Progenitor cell of endocrine pancreas (in vitro differentiated cells): Measurements from ENCODE around the gene PNMA8A. TPM values are rescaled to one million over a fixed set of nuclear protein-coding genes. Genes with fewer than 3 reads are reported as not detected.

ENCODE experiments used
- DNase-seq: peaks from one replicate; pipeline ENCODE4 v3.0.0; 2021; ENCODE audit warnings: low spot score; ENCODE audit not compliant: unreplicated experiment
- H3K27ac Mint-ChIP-seq: 2 replicates; pipeline ENCODE4 v1.8.0; 2021; ENCODE audit warnings: mild to moderate bottlenecking, moderate library complexity, mixed read lengths
- H3K27me3 Mint-ChIP-seq: 2 replicates; pipeline ENCODE4 v1.8.0; 2021; ENCODE audit warnings: mixed read lengths
- H3K36me3 Mint-ChIP-seq: 2 replicates; pipeline ENCODE4 v1.8.0; 2022; ENCODE audit warnings: mixed read lengths; ENCODE audit not compliant: insufficient read depth
- H3K4me1 Mint-ChIP-seq: 2 replicates; pipeline ENCODE4 v1.8.0; 2021; ENCODE audit warnings: low read depth, mixed read lengths
- H3K4me3 Mint-ChIP-seq: 2 replicates; pipeline ENCODE4 v1.8.0; 2021; ENCODE audit warnings: low read depth, mild to moderate bottlenecking, moderate library complexity, mixed read lengths
- H3K9me3 Mint-ChIP-seq: 2 replicates; pipeline ENCODE4 v1.8.0; 2021; ENCODE audit warnings: low read depth, mixed read lengths
- CTCF ChIP-seq: fragments of 200-600 bp; sonication (generic); IDR thresholded peaks from one replicate; pipeline ENCODE4 v1.5.0; 2021; ENCODE audit warnings: antibody characterized with exemption, mild to moderate bottlenecking; ENCODE audit not compliant: unreplicated experiment
- total RNA-seq: library from RNA; stranded (reverse); gene quantifications from 2 replicates; pipeline ENCODE4 v1.2.1, GENCODE V29; 2021

The PNMA8A gene
- total RNA-seq, 1 donor from 2014 or later = 27.5 TPM

DNA sequence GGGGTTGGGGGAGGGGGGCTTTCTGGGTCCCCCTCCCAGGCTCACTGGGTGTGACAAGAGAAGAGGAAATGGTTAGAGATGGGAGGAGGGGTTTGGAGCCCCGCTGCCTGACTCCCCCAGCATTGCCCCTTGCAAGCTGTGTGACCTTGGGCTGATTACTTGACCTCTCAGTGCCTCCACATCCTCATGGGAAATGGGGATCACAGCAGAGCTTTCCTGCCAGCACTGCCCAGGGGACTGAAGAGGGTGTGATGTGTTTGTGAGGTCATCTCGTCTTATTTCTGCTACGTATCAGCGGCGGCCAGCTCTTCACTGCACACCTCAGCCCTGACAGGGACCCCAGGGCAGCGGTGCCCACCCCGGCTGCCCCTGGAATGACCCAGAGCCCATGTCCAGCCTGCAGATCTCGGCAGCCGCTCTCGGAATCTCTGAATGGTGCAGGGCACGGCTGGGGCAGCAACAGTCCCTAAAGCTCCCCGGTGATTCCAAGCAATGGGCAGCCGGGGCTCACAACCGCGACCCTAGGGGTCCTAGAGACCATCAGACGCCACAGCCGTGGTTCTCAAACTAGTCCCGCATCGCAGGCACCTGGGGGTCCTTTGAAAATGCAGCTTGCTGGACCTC, 15.9 kb upstream of the PNMA8A start:
- no peak for DNase-seq
- Mint-ChIP-seq H3K27ac (no peak overlapping the region), H3K4me3 (peak overlapping the region; percentile 54), H3K36me3 (peaks cover 1% of the 10 kb centered on the region), H3K27me3 (peaks cover 64% of the 10 kb centered on the region), H3K9me3 (no peaks in the 10 kb centered on the region), H3K4me1 (peaks cover 5% of the 10 kb centered on the region)
- TF ChIP-seq CTCF = no peak

DNA sequence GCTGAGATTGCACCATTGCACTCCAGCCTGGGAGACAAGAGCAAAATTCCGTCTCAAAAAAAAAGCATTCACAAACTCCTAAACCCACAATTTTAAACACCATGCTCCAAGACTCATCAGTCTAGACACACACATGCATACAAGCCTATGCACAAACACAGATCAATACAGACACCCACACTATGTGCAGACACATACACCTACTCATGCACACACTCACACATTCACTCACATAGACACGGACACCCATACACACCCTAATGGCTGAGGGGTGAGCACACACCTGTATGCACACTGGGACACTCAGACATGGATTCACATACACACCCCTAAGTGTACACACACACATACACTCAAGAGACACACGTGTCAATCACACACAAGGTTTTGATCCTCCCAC, 15.0 kb upstream of the PNMA8A start:
- H3K36me3 Mint-ChIP-seq = peaks cover 1% of the 10 kb centered on the region
- TF ChIP-seq CTCF = no peak
- no peak overlapping the region for H3K4me3 Mint-ChIP-seq
- peaks cover 5% of the 10 kb centered on the region for H3K4me1 Mint-ChIP-seq
- no peak overlapping the region for H3K27ac Mint-ChIP-seq
- H3K27me3 Mint-ChIP-seq = peaks cover 55% of the 10 kb centered on the region
- no peaks in the 10 kb centered on the region for H3K9me3 Mint-ChIP-seq
- DNase-seq = no peak

- H3K27ac Mint-ChIP-seq = no peak overlapping the region
- peaks cover 39% of the 10 kb centered on the region for H3K27me3 Mint-ChIP-seq
- H3K4me1 Mint-ChIP-seq = peaks cover 4% of the 10 kb centered on the region
- H3K9me3 Mint-ChIP-seq = no peaks in the 10 kb centered on the region
- H3K36me3 Mint-ChIP-seq = peaks cover 1% of the 10 kb centered on the region
- no peak for DNase-seq
- TF ChIP-seq CTCF = no peak
- no peak overlapping the region for H3K4me3 Mint-ChIP-seq
These were observed 13.3 kb upstream of the PNMA8A start for GRCh38 chr19:46484656-46485055.

DNA sequence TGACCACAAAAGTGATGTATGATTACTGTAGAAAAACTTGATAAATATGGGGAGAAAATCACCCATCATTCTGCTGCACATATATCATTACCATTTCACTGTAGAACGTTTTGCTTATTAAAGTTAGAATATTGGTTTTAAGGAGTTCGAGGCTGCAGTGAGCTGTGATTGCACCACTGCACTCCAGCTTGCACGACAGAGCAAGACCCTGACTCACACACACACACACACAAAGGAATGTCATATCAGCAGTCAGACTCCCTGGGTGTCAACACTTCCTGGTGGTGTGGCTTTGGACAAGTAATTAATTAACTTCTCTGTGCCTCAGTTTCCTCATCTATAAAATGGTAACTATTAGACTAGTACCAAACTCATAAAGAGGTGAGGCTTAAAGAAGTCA, 11.3 kb upstream of the PNMA8A start:
- Mint-ChIP-seq H3K4me3 (no peak overlapping the region), H3K27ac (no peak overlapping the region), H3K27me3 (peaks cover 21% of the 10 kb centered on the region), H3K9me3 (no peaks in the 10 kb centered on the region), H3K36me3 (no peaks in the 10 kb centered on the region), H3K4me1 (peaks cover 2% of the 10 kb centered on the region)
- TF ChIP-seq CTCF = no peak
- DNase-seq = no peak

DNA sequence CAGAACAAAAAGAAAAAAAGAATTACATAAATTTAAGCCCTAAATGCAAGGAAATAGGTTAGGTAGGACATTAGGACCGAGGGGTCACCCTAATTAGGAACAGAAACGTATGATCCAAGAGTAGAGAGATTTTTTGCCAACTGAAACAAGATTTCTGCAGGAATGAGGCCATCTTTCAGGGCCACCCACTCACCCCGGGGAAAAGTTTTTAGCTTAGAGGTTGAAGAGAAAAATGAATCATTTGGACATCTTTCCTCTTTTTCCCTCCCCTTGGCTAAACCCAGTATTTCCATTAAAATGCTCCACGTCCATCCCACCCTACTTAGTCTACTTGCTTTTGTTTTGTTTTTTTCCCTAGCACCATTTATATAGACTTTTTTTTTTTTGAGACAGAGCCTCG, 10.6 kb upstream of the PNMA8A start:
- Mint-ChIP-seq H3K27me3 (peaks cover 14% of the 10 kb centered on the region), H3K36me3 (no peaks in the 10 kb centered on the region), H3K27ac (no peak overlapping the region), H3K4me1 (no peaks in the 10 kb centered on the region), H3K9me3 (no peaks in the 10 kb centered on the region), H3K4me3 (no peak overlapping the region)
- no peak for DNase-seq
- no peak for TF ChIP-seq CTCF
